Adrenal gland (tissue), 12 donors: ENCODE results near the gene PPP1R37. TPM values are rescaled to one million over a fixed set of nuclear protein-coding genes. Genes with fewer than 3 reads are reported as not detected.

Source experiments
- DNase-seq, 7 donors: peaks; one replicate each; pipeline ENCODE4 v3.0.0-alpha.2; 2019 to 2020
- H3K27ac ChIP-seq, 5 donors: fragments of 200-600 bp; sonication (generic) in 4 of 5; 1 replicate in 3 of 5; 2 replicates in 2 of 5; pipeline versions ENCODE4 v1.5.1 to v1.8.0; 2016 to 2020; ENCODE audit warnings: mild to moderate bottlenecking in 1 of 5
- H3K27me3 ChIP-seq: fragments of 200-600 bp; 2 replicates; pipeline ENCODE4 v1.8.0; 2021
- H3K36me3 ChIP-seq, 2 donors: fragments of 200-600 bp; replicated peaks in 1 of 2; 1 replicate in 1 of 2; 2 replicates in 1 of 2; pipeline versions ENCODE4 v1.5.1 to v1.8.0; 2018 to 2022
- H3K4me1 ChIP-seq, 2 donors: fragments of 200-600 bp; replicated peaks in 1 of 2; 1 replicate in 1 of 2; 2 replicates in 1 of 2; pipeline versions ENCODE4 v1.5.1 to v1.8.0; 2018 to 2021
- H3K4me3 ChIP-seq, 4 donors: fragments of 200-600 bp; sonication (generic) in 3 of 4; one replicate each; pipeline ENCODE4 v1.5.1; 2016 to 2018
- H3K9me3 ChIP-seq, 3 donors: fragments of 200-600 bp; sonication (generic) in 1 of 3; replicated peaks in 1 of 3; 1 replicate in 2 of 3; 2 replicates in 1 of 3; pipeline versions ENCODE4 v1.5.1 to v1.8.0; 2016 to 2021
- CTCF ChIP-seq, 6 experiments: fragments of 450-650 bp in 4 of 6; fragments of 200-600 bp in 2 of 6; sonication (generic) in 1 of 6; IDR thresholded peaks; 1 replicate in 5 of 6; 2 replicates in 1 of 6; pipeline versions ENCODE4 v1.5.1 to v1.8.0; 2016 to 2021; ENCODE audit warnings: antibody characterized with exemption in 6 of 6, mild to moderate bottlenecking in 2 of 6, moderate library complexity in 1 of 6
- POLR2A ChIP-seq, 2 donors: fragments of 450-650 bp; IDR thresholded peaks; one replicate each; pipeline ENCODE4 v1.6.1; 2017; ENCODE audit warnings: antibody characterized with exemption in 2 of 2, mild to moderate bottlenecking in 2 of 2, moderate library complexity in 1 of 2
- WGBS, 4 donors: extraction: QIAGEN DNeasy Blood & Tissue Kit in 2 of 4; methylation state at CpG; one replicate each; pipeline versions ENCODE4 v1.1.5 to v1.1.7; 2013 to 2017; 5-methylcytosine and 5-hydroxymethylcytosine counted together
- intact Hi-C, 2 donors: fragments of 100-400 bp; cut with DNase I; formaldehyde crosslinking; loops; one replicate each; pipeline versions ENCODE4 v1.14.1 to v1.15.0; 2022 to 2023
- polyA plus RNA-seq, 3 donors: library from polyadenylated mRNA; stranded (reverse); fragments of 200-250 nt in 2 of 3; fragments of 350-450 nt in 1 of 3; fragmentation: Illumina TruSeq in 1 of 3; extraction: RNeasy Lipid Tissue Mini Kit (QIAGEN cat#74804) in 1 of 3; gene quantifications; one replicate each; pipeline ENCODE4 v1.2.3, GENCODE V29; 2013 to 2014
- total RNA-seq, 9 donors: library from RNA; depleted of rRNA in 4 of 9; stranded (reverse); fragments of >200 nt in 4 of 9; fragments of 120-200 nt in 1 of 9; fragmentation: NEBNext Ultra II Directional in 1 of 9; extraction: Animal tissue kit (Norgen Biotek cat#: 25700) in 1 of 9; gene quantifications; one replicate each; pipeline versions ENCODE4 v1.1.0 to v1.2.4, GENCODE V29; 2013 to 2023
- donor health status: healthy with polysubstance abuse.
- donor health status: Bipolar disorder and iron deficiency.
- donor health status: DM: yes; HTN: yes; CAD: no.
- donor health status: DM: no; HTN: no; CAD: no.
- donor health status: DM: no; HTN: no; CAD: no.
- donor health status: DM: yes; HTN: yes; CAD: no.

Gene PPP1R37
- total and polyA plus RNA-seq, 12 donors, result 16.4 to 244 (median 51.8) TPM

GRCh38 chr19:45071545-45071938 lies 21.4 kb upstream of the PPP1R37 start:
- no peak for DNase-seq
- Histone ChIP-seq H3K9me3 (no peaks in the 10 kb centered on the region), H3K4me1 (peaks cover 2 to 7% of the 10 kb centered on the region in 2 donors), H3K27ac (no peak overlapping the region), H3K36me3 (peaks cover 0 to 54% of the 10 kb centered on the region in 2 donors), H3K27me3 (no peaks in the 10 kb centered on the region), H3K4me3 (no peak overlapping the region)
- 93 to 96% (median 95%) methylated on average over 18 to 25 of the region's 25 CpGs for WGBS, 4 donors
- TF ChIP-seq CTCF (IDR thresholded peaks at IDR 0.05), result no peak
- no peak for TF ChIP-seq POLR2A (IDR thresholded peaks at IDR 0.05)
- intact Hi-C loops, result no loop called here

- DNase-seq, result no peak
- no peak for TF ChIP-seq POLR2A (IDR thresholded peaks at IDR 0.05)
- 85 to 89% (median 86%) methylated on average over 13 to 34 of the region's 34 CpGs for WGBS, 4 donors
These were observed 20.8 kb upstream of the PPP1R37 start for GRCh38 chr19:45071969-45072790.

GRCh38 chr19:45074744-45075300 lies 18.2 kb upstream of the PPP1R37 start:
- Histone ChIP-seq H3K9me3 (no peaks in the 10 kb centered on the region), H3K36me3 (peaks cover 0 to 21% of the 10 kb centered on the region in 2 donors), H3K27ac (peak overlapping the region in 1 of 5 donors; percentile 67), H3K4me3 (peak overlapping the region in 1 of 4 donors; percentile 51), H3K4me1 (peaks cover 14 to 19% of the 10 kb centered on the region in 2 donors), H3K27me3 (no peaks in the 10 kb centered on the region)
- DNase-seq, result no peak
- intact Hi-C loops, result no loop called here
- TF ChIP-seq POLR2A (IDR thresholded peaks at IDR 0.05) (no peak), CTCF (IDR thresholded peaks at IDR 0.05) (no peak)
- 69 to 92% (median 81%) methylated on average over 5 to 11 of the region's 11 CpGs for whole genome bisulfite sequencing, 4 donors

More at GRCh38 chr19:45071969-45072790, 20.8 kb upstream of the PPP1R37 start:
- H3K9me3 ChIP-seq, result no peaks in the 10 kb centered on the region
- no peak overlapping the region for H3K27ac ChIP-seq
- intact Hi-C loops, result no loop called here
- no peak overlapping the region for H3K4me3 ChIP-seq
- peaks cover 5 to 12% of the 10 kb centered on the region in 2 donors for H3K4me1 ChIP-seq
- peaks cover 0 to 47% of the 10 kb centered on the region in 2 donors for H3K36me3 ChIP-seq
- no peaks in the 10 kb centered on the region for H3K27me3 ChIP-seq

GRCh38 chr19:45075301-45076028 lies 17.5 kb upstream of the PPP1R37 start:
- TF ChIP-seq POLR2A (IDR thresholded peaks at IDR 0.05), result no peak
- no peak for TF ChIP-seq CTCF (IDR thresholded peaks at IDR 0.05)
- no peaks in the 10 kb centered on the region for H3K27me3 ChIP-seq
- H3K4me3 ChIP-seq, result peak overlapping the region in 1 of 4 donors; percentile 51
- H3K4me1 ChIP-seq, result peaks cover 20 to 25% of the 10 kb centered on the region in 2 donors
- WGBS, 4 donors, result 36 to 50% (median 44%) methylated on average over 9 to 26 of the region's 26 CpGs
- peak overlapping the region in 4 of 5 donors; percentile 1 to 67 (median 40) for H3K27ac ChIP-seq
- no peaks in the 10 kb centered on the region for H3K9me3 ChIP-seq
- peaks cover 0 to 15% of the 10 kb centered on the region in 2 donors for H3K36me3 ChIP-seq
- intact Hi-C loops, result no loop called here
- DNase-seq, result peak in 6 of 7 donors; percentile 44 to 74 (median 56)
